CD4-positive, alpha-beta T cell treated with Interleukin-15 for 4 hours (primary cell): ENCODE results near the gene DNAJC11.
A peak's percentile ranks its signal among the peaks of the same experiment; 100 is the strongest.

ENCODE experiments used
- DNase-seq: peaks from one replicate; pipeline ENCODE4 v3.0.0-alpha.2; 2020; ENCODE audit warnings: low spot score

Gene DNAJC11

GRCh38 chr1:6624710-6625583, 76.7 kb downstream of the DNAJC11 start, which contains the start of gene THAP3:
Gene THAP3, plus strand, starts transcription at chr1:6624868. Its CDS starts 351 bp downstream, at chr1:6625219.
- DNase-seq: peak; percentile 90

GRCh38 chr1:6623269-6623965, 78.2 kb downstream of the DNAJC11 start:
- no peak for DNase-seq

- DNase-seq: no peak
Measured at GRCh38 chr1:6622396-6623152, 79.0 kb downstream of the DNAJC11 start.

- DNase-seq: no peak
Measured at GRCh38 chr1:6621429-6622391, 79.9 kb downstream of the DNAJC11 start.

GRCh38 chr1:6619045-6619444, 82.6 kb downstream of the DNAJC11 start:
- DNase-seq: no peak

- no peak for DNase-seq
Measured at GRCh38 chr1:6614929-6615785, 86.5 kb downstream of the DNAJC11 start.

- peak; percentile 38 for DNase-seq
Measured at GRCh38 chr1:6614019-6614928, 87.3 kb downstream of the DNAJC11 start.

GRCh38 chr1:6613361-6614018, 88.1 kb downstream of the DNAJC11 start, which contains the start of gene PHF13:
Gene PHF13, plus strand, starts transcription at chr1:6613731. Its CDS starts 336 bp downstream, at chr1:6614067.
- DNase-seq: peak; percentile 100

- no peak for DNase-seq
Measured at GRCh38 chr1:6612641-6613360, 88.8 kb downstream of the DNAJC11 start.

- DNase-seq: no peak
Measured at GRCh38 chr1:6603915-6604558, 97.6 kb downstream of the DNAJC11 start.

- DNase-seq: peak; percentile 53
Measured at GRCh38 chr1:6603238-6603914, 98.2 kb downstream of the DNAJC11 start.

GRCh38 chr1:6602669-6603237, 98.9 kb downstream of the DNAJC11 start, which contains the start of gene KLHL21:
Gene KLHL21, minus strand, starts transcription at chr1:6602869. Its CDS starts 52 bp downstream, at chr1:6602817.
- peak; percentile 90 for DNase-seq

- DNase-seq: no peak
Measured at GRCh38 chr1:6601923-6602668, 99.5 kb downstream of the DNAJC11 start.

- DNase-seq: peak; percentile 89
Measured at GRCh38 chr1:6601049-6601922, 100.3 kb downstream of the DNAJC11 start.
